HG03066 (cell line): ENCODE results near the gene MBNL2.
A peak's percentile ranks its signal among the peaks of the same experiment; 100 is the strongest.

Source experiments
- ATAC-seq: cut with Tn5 transposase; IDR thresholded peaks from one replicate; pipeline ENCODE4 v1.9.1; 2021; ENCODE audit warnings: low read depth; ENCODE audit not compliant: unreplicated experiment

Gene MBNL2

DNA sequence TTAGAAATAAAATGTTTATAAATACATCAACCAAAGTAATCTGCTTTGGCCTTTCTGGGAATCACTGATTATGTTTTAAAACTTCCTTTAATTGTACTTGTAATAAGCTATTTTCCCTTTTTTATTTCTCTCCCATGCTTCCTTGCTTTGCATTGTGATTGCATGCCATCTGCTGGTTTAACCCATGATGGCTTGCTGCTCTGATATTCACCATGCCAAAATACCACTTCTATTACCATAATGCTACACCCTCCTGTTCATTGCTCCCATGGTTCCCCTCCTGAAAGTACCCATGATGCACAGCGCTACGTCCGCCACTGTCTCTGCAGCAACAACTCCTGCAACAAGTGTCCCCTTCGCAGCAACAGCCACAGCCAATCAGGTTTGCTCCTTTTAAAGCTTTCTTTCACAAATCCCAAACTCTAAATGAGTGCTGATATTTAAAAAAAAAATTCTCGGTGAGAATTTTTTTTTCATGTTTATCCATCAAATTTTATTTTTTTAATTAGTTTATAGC, 144.1 kb downstream of the MBNL2 start:
- no peak for ATAC-seq

DNA sequence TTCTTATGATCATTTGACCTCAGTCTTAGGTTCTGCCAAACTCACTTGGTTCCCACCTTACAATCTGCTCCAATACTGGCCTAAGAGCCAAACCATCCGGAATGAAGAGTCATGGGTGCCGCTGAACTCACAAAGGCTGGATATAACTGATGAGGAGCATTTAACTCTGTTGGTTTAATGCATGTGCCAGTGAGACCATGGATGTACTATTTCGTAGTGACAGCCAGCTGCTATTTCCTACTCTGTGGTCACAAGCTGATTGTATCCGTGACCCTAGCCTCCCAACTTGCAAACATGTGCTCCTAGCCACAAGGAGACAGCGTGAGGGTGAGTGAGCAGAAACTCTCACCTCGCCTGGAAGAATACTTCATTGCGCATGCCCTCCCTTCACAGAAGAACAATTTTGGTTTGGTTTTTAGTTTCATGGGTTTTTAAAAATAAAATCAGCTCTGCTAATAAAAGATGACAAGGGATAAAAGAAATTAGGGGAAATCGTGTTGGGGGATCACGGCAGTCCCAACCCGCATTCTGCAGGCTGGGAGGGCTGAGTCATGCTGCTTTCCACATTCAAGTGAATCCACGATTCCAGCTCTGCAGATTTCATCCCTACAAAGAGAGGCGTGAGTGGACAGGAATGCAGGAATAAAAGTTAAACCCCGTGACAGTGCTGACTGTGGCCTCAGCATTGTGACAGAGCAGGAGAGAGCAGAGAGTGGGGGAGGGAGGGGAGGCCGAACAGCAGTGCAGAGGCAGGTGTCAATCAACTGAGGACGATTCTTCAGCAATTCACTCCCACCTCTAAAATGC, 145.1 kb downstream of the MBNL2 start:
- peak; percentile 64 for ATAC-seq

DNA sequence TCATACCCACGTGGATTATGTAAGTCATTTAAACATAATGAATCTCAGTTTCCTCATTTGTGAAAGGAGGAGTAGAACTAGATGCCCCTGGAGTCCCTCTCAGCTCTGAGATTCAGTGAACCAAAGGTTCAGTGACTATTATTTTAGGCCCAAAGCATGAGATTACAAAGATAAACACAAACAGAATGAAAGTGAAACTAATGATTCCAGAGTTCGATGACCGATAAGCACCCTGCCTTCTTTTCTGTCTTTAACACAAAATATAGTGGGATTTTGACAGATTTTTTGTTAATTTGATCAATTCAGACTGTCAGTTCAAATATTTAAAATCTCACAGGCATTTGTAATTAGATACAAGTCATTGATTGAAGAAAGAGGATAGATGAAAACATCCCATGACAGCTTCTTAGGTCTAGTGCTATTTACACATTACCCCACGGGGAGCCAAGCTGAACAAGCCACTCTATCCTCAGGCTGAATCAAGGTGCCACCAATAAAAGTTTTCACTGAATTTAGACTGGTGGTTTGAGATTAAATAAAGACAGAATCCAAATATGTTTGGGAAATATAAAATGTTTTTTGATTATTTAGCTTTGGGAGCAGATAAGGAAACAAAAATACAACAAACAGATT, 147.2 kb downstream of the MBNL2 start:
- peak; percentile 43 for ATAC-seq

DNA sequence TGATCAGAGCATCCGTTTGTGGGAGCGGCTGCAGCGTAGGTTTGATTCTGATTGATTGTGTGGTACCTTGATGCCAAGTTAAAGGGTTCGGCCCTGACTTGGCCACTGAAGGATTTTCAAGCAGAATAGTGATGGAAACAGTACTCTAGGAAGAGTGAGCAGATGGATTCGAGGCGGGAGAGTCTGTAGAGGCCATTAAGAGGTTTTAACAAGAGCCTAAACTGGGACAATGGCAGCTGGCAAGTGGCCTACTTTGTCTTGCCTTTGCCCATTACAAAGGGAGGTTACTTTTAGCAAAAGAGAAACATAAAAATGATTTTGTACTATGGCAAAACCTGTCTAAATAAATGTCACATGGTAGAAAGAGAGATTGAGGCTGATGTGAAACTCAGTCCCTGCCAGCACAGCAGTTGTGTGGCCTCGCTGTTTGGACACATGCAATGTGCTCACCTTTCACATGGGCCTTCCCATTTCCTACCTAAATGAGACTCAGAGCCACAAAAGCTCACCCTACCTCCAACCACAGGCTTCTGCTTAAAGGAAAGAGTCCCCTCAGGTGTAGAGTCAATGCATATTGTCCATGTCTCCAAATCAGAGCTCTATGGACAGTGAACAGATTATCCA, 149.5 kb downstream of the MBNL2 start:
- ATAC-seq, result no peak

DNA sequence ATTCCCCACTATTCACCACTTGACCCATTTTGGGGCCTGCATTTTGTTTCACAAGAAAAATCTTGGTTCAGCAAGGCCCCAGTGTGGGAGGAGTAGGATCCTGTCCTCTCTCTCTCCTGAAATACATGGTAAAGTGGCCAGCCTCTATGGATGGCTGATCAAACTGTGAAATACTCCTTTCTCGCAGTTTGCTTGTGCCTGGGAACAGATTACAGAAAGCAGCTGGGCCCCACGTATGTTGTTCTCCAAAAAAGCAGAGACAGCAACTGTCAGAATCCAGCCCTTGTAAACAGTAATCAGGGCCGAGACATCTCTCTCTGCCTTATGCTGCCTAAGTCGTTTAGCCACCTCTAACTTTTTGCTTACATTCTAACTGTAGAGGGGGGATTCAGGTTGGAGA, 150.8 kb downstream of the MBNL2 start:
- no peak for ATAC-seq

DNA sequence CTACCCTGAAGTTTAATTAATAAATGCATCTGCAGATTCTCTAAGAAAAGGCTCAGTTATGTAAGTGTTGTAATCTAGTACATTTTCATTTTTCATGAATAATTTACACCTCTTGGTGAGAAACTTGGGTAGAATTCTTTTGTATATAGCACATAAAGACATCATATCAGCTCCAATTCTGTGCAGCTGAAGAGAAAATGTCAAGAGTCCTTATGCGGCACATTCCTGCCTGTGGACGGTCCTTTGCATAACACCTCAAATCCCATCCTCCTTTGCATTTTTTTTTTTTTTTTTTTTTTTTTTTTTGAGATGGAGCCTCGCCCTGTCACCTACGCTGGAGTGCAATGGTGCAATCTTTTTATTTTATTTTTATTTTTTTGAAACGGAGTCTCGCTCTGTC, 151.7 kb downstream of the MBNL2 start:
- ATAC-seq, result no peak

DNA sequence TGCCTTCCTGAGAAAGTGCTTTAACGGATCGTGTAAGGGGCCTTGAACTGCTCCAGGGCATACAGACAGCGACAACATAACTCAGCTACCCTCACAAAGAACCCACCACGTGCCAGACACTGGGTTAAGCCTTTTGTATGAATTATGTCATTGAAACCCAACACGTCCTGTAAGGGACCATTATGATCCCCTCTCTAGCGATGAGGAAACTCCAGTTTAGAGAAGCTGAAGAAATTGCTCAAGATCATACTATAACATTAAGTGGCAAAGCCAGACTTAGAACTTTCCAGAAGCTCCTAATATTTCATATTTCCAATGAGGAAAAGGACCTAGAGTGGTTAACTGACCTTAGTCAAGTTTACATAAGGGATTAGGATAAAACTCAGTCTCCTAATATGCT, 154.8 kb downstream of the MBNL2 start:
- ATAC-seq, result no peak

DNA sequence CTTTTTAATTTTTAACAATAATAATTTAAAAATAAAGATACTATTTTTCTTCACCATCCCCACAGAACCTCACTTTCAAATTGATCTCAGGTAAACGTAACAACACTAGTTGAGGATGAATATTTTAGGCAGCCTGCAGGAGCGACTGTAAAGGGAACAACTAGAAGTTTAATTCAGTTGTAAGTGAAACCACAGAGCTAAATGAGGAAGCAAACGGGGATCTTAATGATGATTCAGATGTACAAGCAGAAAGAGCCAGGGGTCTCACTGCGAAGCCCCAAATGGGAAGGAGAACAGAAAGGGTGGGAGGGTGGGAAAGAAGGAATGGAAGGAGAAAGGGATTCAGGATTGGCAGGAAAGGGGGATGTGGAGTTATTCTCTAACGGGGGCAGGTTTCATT, 157.3 kb downstream of the MBNL2 start:
- no peak for ATAC-seq

DNA sequence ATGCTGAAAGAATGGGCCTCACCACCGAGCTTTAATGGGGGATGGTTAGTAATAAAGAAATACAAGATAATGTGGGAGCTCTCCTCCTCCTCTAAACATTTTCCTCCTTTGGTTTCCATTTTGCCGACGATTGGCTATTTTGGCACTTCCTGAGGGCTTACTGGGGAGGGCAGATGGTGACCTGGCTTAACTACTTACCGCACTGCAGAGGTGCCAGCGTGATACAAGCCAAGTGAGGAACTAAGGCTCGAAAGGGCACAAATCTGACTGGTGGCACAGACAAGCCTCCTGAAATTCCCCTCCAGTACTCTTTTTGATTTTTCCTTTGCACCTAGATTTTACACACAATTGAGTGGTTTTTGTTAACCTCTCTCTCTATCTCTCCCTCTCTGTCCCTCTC, 158.6 kb downstream of the MBNL2 start:
- ATAC-seq, result no peak

DNA sequence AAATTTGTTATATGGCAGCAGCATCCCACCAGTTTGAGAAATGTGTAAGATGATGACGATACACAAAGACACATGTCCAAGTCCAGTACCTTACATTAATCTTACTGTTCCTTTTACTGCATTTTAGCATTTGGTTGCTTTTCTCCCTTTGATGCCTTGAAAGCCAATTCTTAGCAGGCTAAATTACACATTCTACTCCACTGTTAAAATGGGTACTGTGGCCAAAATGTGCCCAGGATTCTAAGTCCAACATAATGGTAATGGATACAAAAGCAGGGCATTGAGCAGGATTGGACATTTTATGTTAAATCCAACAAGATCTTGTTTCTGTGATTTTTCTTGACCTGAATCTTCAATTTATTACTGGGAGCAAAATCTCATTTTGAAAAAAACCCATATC, 159.1 kb downstream of the MBNL2 start:
- no peak for ATAC-seq

DNA sequence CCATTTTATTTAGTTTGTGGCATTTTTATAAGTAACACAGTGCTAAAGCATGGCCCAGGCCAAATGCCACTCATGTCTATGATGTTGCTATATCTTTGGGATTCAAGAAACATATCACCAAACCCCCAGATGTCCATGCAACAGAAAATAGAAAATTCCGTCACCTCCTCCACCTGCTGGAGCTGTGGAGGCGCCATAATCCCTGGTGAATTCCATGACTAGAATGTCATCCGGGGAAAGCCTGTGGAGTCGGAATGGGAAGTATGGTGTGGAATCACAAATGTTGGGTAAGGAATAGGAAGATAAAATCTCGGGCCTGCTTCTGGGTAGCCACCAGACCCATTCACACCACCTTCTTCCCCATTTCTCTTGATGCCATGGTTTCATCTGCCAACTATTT, 160.1 kb downstream of the MBNL2 start:
- no peak for ATAC-seq

DNA sequence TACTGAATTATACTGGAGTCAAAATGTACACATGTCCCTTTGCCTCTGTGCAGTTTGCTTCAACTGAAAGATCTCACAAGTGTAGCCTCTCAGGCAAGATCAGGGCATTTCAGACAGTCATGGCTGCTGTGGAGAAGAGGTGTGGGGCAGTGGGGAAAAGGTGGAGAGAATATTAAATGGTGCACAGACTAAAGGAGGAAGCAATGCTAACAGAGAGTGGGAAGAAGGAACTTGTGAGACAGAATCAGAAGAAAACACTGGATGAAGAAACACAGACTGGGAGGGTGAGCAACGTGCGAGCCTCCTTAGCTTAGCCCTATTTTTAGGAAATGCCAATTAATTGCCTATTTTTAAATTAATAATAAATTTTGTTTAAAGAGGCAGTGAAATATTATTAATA, 162.2 kb downstream of the MBNL2 start:
- ATAC-seq, result no peak

DNA sequence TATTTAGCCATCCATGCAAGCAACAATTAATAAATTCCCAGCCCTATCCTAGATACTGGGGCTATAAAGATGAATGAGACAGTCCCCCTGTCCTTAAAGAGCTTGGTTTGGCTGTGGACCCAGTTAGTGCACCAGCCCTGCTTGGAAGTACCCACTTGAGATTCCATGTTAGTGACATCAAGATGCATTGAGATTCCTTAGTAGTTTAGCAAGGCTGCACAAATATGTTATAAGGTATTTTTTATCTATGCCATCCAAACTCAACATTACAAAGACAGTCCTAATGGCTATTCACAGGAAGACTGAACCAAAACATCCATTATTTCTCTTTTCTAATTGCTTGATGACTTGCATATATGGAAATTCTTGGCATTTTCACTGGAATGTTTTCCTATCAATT, 163.0 kb downstream of the MBNL2 start:
- ATAC-seq, result no peak

DNA sequence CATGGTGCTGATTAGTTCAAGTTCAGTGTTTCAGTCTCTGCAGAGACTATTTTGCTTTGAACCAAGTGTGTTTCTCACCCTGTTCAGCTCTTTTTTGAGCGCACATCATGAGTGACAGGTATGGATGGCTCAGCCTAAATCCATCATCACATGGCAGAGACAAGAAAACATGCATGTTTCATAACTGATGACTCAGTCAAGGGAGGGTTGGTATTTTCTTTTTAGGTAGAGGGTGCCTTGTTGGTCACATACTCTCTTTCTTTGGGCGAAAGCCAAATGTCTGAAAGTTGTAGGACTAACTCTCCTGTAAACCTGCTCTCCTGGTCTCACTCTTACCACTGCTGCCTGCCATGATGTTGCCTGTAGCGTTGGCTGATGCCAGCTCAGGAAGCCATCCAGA, 163.7 kb downstream of the MBNL2 start:
- no peak for ATAC-seq

DNA sequence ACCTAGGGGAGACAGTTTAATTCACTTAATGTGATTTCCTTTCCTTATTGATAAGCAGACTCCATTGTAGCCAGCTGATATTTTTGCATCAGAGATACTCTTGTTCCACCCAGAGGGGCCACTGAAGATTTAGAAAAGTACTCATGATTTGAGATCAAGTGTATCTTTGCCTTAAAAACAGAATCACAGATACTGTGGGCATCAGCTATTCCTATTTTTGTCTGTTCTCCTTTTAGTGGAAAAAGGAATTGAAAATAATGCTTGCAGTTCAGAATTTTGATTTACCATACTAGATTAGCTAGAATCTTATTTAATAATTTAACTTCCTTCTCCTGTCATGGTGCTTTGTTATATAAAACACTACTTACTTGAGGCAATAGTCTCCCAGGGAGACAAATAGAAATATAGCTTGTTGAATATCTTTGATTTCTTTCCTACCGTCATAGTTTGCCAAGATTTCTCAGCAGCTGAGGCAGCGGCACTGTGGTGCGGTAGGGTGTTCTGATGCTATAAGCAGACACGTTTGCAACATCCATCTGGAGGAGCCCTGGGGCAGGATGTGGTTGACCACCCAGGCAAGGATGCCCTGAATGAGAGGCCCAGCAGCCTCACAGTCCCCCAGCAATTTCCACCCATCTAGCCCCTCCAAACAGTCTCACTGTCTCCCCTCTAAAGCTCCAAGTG, 164.8 kb downstream of the MBNL2 start:
- no peak for ATAC-seq

DNA sequence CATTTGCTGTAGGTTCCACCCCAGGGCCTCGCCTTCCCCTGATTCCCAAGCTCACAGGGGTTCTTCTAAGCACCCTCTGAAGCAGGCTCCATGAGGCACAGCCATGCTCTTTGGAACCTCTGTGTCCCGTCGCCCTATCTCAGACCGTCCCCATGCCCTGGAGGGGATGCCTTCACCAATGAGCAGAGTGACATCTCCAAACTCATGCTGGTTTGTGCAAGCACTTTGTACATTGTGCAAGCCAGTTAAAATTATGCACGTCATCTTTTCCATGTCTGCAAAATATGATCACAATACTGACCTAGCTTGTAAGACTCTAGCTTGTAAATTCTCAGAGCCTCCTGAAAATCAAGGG, 165.3 kb downstream of the MBNL2 start:
- no peak for ATAC-seq

DNA sequence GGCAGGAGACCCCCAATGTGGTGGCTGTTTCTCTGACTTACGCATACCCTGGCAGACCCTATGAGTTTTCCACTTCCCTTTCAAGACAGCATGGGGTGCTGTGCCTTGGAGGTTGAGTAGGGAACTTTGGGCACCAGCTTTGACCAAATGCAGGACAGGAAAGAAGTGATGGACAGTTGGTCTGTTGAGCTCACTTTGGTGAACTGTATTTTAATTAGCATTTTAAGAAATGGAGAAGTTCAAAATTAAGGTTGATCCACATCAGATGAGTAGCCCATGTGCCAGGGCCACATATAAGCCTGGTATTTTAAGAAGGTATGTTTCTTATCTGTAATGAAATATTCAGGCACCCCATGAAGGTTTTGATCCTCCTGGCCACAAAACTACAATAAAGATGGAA, 165.8 kb downstream of the MBNL2 start:
- ATAC-seq, result no peak

DNA sequence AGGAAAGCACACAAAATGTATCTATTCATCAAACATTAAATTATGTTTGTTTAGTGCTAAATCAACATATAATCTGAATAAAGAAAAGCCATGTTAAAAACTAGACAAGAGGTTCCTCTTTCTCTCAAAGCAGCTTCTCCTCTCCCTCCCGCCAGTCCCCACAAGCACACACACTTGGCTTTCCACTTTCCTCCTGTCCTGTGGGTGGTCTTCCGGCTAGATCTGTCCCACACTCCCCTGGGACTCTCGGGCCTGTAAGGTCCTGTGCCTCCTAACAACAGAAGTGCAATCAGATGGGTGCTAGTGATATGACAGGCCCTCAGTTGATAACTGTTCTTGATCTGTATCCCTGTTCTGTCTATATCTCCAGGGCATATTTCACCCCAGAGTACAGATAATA, 166.2 kb downstream of the MBNL2 start:
- ATAC-seq, result peak; percentile 47

DNA sequence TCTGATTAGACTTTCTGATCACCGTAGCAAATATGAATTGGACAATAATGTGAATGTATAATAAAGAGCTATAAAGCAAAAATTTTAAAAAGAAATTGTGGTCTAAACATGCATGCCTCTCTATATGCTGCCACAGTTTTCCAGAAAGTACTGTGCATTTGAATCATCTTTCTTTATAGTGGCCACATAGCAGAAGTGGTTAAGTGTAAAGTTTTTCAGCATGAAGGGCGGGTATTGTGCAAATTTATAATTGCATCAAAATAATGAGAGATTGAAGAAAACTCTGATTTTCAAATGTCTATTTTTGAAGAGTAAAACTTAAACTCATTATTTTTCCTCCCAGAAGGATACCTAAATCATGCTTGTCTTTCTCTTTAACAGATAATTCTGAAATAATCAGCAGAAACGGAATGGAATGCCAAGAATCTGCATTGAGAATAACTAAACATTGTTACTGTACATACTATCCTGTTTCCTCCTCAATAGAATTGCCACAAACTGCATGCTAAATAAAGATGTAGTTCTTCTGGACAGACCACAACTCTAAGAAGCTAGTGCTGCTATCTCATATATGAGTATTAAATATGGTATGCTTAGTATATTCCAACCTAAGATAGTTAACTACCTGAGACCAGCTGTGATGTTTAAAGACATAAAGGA, 168.9 kb downstream of the MBNL2 start:
- no peak for ATAC-seq

DNA sequence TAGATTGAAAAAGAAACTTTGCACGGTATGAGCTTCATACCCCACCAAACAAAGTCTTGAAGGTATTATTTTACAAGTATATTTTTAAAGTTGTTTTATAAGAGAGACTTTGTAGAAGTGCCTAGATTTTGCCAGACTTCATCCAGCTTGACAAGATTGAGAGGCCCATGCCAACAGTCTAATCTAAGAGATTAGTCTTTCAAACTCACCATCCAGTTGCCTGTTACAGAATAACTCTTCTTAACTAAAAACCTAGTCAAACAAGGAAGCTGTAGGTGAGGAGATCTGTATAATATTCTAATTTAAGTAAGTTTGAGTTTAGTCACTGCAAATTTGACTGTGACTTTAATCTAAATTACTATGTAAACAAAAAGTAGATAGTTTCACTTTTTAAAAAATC, 169.9 kb downstream of the MBNL2 start:
- ATAC-seq, result no peak

DNA sequence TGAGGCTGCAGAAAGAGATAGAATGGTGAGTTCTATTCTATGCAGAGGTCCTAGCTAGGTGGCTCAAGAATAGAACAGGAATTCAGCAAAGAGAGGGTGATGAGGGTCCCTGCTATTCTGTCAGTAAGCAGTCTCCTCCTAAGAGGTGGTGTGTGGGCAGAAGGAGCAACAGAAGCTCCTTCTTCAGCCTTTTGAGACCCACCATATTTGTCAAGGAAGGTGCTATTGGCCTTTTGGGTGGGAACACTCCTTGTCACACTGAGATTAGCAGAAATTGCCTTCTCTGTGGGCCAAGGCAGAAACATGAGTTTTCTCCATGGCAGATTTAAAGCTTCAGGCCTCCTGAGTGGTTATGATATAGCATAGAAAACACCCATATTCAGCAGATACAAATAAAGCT, 172.4 kb downstream of the MBNL2 start:
- no peak for ATAC-seq
